ENCODE data around the gene ZNF33B. TPM values are rescaled to one million over a fixed set of nuclear protein-coding genes. Genes with fewer than 3 reads are reported as not detected.

The ZNF33B gene
- total and polyA plus RNA-seq, 9 of the 15 experiments (the other 6 are each of a cell fraction or from before 2014, with no cell fraction given) = 6.9 to 23.9 (median 15.4) TPM

DNA sequence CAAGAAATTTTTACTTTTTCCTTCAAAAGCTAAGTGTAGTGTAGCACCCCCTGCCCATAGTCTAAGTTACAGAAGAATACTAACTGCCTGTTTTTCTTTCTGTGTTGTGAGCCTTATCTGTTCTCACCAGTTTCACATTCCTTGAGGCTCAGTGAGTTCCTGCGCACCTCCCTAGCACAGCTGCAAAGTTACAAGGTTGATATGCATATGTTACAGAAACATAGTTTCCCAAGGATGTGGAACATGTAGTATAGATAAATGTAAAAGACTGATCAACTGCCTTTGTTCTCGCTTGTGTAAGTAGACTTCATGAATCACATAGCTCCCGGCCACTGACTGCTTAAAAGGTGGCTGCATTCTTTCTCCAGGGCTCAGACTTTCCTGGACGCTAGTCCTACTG, 6.7 kb upstream of the ZNF33B start (continued):
- TF ChIP-seq, protein P1, sequence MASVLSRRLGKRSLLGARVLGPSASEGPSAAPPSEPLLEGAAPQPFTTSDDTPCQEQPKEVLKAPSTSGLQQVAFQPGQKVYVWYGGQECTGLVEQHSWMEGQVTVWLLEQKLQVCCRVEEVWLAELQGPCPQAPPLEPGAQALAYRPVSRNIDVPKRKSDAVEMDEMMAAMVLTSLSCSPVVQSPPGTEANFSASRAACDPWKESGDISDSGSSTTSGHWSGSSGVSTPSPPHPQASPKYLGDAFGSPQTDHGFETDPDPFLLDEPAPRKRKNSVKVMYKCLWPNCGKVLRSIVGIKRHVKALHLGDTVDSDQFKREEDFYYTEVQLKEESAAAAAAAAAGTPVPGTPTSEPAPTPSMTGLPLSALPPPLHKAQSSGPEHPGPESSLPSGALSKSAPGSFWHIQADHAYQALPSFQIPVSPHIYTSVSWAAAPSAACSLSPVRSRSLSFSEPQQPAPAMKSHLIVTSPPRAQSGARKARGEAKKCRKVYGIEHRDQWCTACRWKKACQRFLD (CRISPR knock-in tag; IDR thresholded peaks at IDR 0.05) = peak; percentile 78; the same call in 1 of the 2 replicates
- TF ChIP-seq, protein P2, sequence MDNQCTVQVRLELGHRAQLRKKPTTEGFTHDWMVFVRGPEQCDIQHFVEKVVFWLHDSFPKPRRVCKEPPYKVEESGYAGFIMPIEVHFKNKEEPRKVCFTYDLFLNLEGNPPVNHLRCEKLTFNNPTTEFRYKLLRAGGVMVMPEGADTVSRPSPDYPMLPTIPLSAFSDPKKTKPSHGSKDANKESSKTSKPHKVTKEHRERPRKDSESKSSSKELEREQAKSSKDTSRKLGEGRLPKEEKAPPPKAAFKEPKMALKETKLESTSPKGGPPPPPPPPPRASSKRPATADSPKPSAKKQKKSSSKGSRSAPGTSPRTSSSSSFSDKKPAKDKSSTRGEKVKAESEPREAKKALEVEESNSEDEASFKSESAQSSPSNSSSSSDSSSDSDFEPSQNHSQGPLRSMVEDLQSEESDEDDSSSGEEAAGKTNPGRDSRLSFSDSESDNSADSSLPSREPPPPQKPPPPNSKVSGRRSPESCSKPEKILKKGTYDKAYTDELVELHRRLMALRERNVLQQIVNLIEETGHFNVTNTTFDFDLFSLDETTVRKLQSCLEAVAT (IDR thresholded peaks at IDR 0.05) = no peak
- peak; percentile 89 for TF ChIP-seq GATA2 (CRISPR knock-in tag; IDR thresholded peaks at IDR 0.05)
- TF ChIP-seq ZNF76 (CRISPR knock-in tag; IDR thresholded peaks at IDR 0.05; ENCODE audit: borderline replicate concordance) = no peak
- peak; percentile 79 for TF ChIP-seq ZKSCAN8 (CRISPR knock-in tag; IDR thresholded peaks at IDR 0.05)
- no peak for TF ChIP-seq MECOM (CRISPR knock-in tag; IDR thresholded peaks at IDR 0.05)
- TF ChIP-seq NRF1 (conservative IDR thresholded peaks at IDR 0.05 in 1 of 2, IDR thresholded peaks at IDR 0.05 in 1 of 2) = no peak
- TF ChIP-seq SMAD2 (IDR thresholded peaks at IDR 0.05; ENCODE audit: low read depth, low read length) = no peak
- TF ChIP-seq MAFG (tag; conservative IDR thresholded peaks at IDR 0.05) = no peak
- TF ChIP-seq, protein P3, sequence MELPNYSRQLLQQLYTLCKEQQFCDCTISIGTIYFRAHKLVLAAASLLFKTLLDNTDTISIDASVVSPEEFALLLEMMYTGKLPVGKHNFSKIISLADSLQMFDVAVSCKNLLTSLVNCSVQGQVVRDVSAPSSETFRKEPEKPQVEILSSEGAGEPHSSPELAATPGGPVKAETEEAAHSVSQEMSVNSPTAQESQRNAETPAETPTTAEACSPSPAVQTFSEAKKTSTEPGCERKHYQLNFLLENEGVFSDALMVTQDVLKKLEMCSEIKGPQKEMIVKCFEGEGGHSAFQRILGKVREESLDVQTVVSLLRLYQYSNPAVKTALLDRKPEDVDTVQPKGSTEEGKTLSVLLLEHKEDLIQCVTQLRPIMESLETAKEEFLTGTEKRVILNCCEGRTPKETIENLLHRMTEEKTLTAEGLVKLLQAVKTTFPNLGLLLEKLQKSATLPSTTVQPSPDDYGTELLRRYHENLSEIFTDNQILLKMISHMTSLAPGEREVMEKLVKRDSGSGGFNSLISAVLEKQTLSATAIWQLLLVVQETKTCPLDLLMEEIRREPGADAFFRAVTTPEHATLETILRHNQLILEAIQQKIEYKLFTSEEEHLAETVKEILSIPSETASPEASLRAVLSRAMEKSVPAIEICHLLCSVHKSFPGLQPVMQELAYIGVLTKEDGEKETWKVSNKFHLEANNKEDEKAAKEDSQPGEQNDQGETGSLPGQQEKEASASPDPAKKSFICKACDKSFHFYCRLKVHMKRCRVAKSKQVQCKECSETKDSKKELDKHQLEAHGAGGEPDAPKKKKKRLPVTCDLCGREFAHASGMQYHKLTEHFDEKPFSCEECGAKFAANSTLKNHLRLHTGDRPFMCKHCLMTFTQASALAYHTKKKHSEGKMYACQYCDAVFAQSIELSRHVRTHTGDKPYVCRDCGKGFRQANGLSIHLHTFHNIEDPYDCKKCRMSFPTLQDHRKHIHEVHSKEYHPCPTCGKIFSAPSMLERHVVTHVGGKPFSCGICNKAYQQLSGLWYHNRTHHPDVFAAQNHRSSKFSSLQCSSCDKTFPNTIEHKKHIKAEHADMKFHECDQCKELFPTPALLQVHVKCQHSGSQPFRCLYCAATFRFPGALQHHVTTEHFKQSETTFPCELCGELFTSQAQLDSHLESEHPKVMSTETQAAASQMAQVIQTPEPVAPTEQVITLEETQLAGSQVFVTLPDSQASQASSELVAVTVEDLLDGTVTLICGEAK (IDR thresholded peaks at IDR 0.05) = 0 out of 2 replicates have a peak, but pooled peaks have one; percentile 24
- TF ChIP-seq, protein P3 (CRISPR knock-in tag; IDR thresholded peaks at IDR 0.05) = no peak
- TF ChIP-seq OTX1 (CRISPR knock-in tag; IDR thresholded peaks at IDR 0.05) = no peak
- TF ChIP-seq, protein P4, sequence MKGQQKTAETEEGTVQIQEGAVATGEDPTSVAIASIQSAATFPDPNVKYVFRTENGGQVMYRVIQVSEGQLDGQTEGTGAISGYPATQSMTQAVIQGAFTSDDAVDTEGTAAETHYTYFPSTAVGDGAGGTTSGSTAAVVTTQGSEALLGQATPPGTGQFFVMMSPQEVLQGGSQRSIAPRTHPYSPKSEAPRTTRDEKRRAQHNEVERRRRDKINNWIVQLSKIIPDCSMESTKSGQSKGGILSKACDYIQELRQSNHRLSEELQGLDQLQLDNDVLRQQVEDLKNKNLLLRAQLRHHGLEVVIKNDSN (CRISPR knock-in tag; IDR thresholded peaks at IDR 0.05) = no peak
- TF ChIP-seq CCAR2 (IDR thresholded peaks at IDR 0.05; ENCODE audit: low read depth, low read length) = no peak
- TF ChIP-seq MCM7 (IDR thresholded peaks at IDR 0.05) = no peak
- TF ChIP-seq NR3C1 (CRISPR knock-in tag; IDR thresholded peaks at IDR 0.05) = no peak
- no peak for TF ChIP-seq MCM2 (IDR thresholded peaks at IDR 0.05; ENCODE audit: low read depth)
- no peak for TF ChIP-seq FUS (optimal IDR thresholded peaks at IDR 0.05; ENCODE audit: low read depth, low read length)
